C4-2B (cell line): ENCODE results near the gene TNRC18.

ENCODE experiments used
- H3K27ac ChIP-seq: fragments of 450-650 bp; 2 replicates; pipeline ENCODE4 v1.5.1; 2017
- ZFX ChIP-seq: fragments of 450-650 bp; IDR thresholded peaks from 2 replicates; pipeline ENCODE4 v1.6.1; 2017
- TF ChIP-seq, protein P1 (sequence below): fragments of 450-650 bp; conservative IDR thresholded peaks from 2 replicates; pipeline ENCODE4 v1.5.1; 2017; ENCODE audit warnings: mild to moderate bottlenecking

Gene TNRC18

GRCh38 chr7:5448378-5449037, 24.9 kb upstream of the TNRC18 start:
- H3K27ac ChIP-seq: no peak overlapping the region
- TF ChIP-seq ZFX: no peak
- TF ChIP-seq, protein P1, sequence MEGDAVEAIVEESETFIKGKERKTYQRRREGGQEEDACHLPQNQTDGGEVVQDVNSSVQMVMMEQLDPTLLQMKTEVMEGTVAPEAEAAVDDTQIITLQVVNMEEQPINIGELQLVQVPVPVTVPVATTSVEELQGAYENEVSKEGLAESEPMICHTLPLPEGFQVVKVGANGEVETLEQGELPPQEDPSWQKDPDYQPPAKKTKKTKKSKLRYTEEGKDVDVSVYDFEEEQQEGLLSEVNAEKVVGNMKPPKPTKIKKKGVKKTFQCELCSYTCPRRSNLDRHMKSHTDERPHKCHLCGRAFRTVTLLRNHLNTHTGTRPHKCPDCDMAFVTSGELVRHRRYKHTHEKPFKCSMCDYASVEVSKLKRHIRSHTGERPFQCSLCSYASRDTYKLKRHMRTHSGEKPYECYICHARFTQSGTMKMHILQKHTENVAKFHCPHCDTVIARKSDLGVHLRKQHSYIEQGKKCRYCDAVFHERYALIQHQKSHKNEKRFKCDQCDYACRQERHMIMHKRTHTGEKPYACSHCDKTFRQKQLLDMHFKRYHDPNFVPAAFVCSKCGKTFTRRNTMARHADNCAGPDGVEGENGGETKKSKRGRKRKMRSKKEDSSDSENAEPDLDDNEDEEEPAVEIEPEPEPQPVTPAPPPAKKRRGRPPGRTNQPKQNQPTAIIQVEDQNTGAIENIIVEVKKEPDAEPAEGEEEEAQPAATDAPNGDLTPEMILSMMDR: no peak

DNA sequence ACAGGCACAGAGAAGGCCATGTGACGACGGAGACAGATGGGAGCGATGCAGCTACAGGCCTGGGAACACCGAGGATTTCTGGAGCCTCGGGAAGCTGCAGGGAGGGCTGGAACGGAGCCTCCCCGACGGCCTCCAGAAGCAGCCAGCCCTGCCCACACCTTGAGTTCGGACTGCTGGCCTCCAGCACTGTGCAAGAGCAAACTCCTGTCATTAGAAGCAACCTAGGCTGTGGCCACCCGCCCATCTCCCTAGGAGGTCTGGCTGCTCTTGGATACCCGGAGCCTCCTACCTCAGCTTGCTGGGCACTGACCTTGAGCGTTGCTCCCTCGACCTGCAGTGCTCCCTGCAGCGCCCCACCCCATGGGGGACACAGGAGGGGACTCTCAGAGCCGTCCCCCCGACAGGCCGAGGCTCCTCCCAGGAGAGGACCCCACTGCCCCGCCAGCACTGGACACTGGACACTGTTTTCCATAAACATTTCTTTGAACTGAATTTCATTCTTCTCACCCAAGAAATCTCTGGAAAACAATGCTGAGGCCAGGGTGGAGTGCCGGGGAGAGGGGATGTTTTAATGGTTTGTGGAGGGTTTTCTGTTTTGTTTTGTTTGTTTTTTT, 22.5 kb upstream of the TNRC18 start:
- TF ChIP-seq, protein P1: no peak
- no peak overlapping the region for H3K27ac ChIP-seq

DNA sequence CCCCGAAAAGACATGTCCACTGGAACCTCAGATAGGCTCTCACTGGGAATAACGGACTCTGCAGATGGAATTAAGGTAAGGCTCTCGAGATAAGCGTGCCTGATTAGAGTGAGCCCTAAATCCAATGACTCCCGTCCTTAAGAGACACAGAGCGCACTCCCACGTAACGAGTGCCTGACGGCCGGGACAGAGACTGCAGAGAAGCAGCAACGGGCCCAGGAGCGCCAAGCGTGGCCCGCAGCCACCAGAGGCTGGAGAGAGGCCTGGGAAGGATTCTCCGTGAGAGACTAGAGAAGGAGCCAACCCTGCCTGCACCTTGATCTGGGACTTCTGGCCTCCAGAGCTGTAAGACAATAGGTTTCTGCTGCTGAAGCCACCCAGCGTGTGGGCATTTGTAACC, 20.0 kb upstream of the TNRC18 start:
- no peak overlapping the region for H3K27ac ChIP-seq
- TF ChIP-seq, protein P1: no peak
- no peak for TF ChIP-seq ZFX

- TF ChIP-seq, protein P1: no peak
- H3K27ac ChIP-seq: no peak overlapping the region
Measured at GRCh38 chr7:5442757-5443305, 19.2 kb upstream of the TNRC18 start.

- TF ChIP-seq, protein P1: no peak
- TF ChIP-seq ZFX: no peak
- no peak overlapping the region for H3K27ac ChIP-seq
Measured at GRCh38 chr7:5441840-5442503, 18.3 kb upstream of the TNRC18 start.

GRCh38 chr7:5439572-5440496, 16.2 kb upstream of the TNRC18 start:
- TF ChIP-seq ZFX: no peak
- TF ChIP-seq, protein P1: no peak
- no peak overlapping the region for H3K27ac ChIP-seq
